Lower leg skin (tissue), 3 donors: ENCODE results near the gene EIF3D.

Source experiments
- POLR2A ChIP-seq, 2 donors: fragments of 450-650 bp; IDR thresholded peaks; one replicate each; pipeline ENCODE4 v1.6.1; 2016 to 2017; ENCODE audit warnings: antibody characterized with exemption in 2 of 2, mild to moderate bottlenecking in 1 of 2, moderate library complexity in 1 of 2
- TF ChIP-seq, protein P1 (sequence below), 3 donors: fragments of 450-650 bp; IDR thresholded peaks; one replicate each; pipeline ENCODE4 v1.5.1; 2016; ENCODE audit warnings: antibody characterized with exemption in 3 of 3, mild to moderate bottlenecking in 3 of 3, moderate library complexity in 2 of 3

DNA sequence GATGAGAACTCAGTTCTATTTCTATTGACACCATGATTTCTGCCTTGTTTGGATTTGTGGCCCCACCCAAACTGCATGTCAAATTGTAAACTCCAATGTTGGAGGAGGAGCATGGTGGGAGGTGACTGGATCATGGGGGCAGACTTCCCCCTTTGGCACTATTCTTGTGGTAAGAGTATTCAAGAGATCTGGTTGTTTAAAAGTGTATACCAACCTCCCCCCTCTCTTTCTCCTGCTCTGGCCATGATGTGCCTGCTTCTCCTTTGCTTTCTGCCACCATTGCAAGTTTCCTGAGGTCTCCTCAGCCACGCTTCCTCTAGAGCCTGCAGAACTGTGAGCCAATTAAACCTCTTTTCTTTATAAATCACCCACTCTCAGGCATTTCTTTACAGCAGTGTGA is 14.2 kb downstream of the EIF3D start:
- TF ChIP-seq, protein P1, sequence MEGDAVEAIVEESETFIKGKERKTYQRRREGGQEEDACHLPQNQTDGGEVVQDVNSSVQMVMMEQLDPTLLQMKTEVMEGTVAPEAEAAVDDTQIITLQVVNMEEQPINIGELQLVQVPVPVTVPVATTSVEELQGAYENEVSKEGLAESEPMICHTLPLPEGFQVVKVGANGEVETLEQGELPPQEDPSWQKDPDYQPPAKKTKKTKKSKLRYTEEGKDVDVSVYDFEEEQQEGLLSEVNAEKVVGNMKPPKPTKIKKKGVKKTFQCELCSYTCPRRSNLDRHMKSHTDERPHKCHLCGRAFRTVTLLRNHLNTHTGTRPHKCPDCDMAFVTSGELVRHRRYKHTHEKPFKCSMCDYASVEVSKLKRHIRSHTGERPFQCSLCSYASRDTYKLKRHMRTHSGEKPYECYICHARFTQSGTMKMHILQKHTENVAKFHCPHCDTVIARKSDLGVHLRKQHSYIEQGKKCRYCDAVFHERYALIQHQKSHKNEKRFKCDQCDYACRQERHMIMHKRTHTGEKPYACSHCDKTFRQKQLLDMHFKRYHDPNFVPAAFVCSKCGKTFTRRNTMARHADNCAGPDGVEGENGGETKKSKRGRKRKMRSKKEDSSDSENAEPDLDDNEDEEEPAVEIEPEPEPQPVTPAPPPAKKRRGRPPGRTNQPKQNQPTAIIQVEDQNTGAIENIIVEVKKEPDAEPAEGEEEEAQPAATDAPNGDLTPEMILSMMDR (IDR thresholded peaks at IDR 0.05), result no peak
- TF ChIP-seq POLR2A (IDR thresholded peaks at IDR 0.05), result no peak
